ENCODE results near the gene PCID2.

PCID2 gene

GRCh38 chr13:113182046-113182445, 26.4 kb downstream of the PCID2 start:
- no peak overlapping the region for H3K4me2 ChIP-seq (ENCODE audit: low read length)

GRCh38 chr13:113179374-113180230, 28.9 kb downstream of the PCID2 start:
- Histone ChIP-seq H3K27me3 (ENCODE audit: control insufficient read depth, low read length) (no peaks in the 10 kb centered on the region), H4K20me1 (ENCODE audit: control insufficient read depth, insufficient read depth, low read depth, low read length) (no peaks in the 10 kb centered on the region), H3K9me2 (replicated peaks; ENCODE audit: control insufficient read depth, low read length) (no peaks in the 10 kb centered on the region), H3F3A (ENCODE audit: control insufficient read depth, insufficient read depth) (no peaks in the 10 kb centered on the region), H3K27ac (ENCODE audit: low read depth, low read length) (no peak overlapping the region), H3K79me2 (ENCODE audit: control insufficient read depth, low read length) (no peaks in the 10 kb centered on the region), H3K4me2 (ENCODE audit: low read length) (no peak overlapping the region), H3K4me3 (ENCODE audit: low read length) (no peak overlapping the region), H3K4me1 (ENCODE audit: control insufficient read depth, low read length) (no peaks in the 10 kb centered on the region), H3K36me3 (ENCODE audit: control insufficient read depth, low read length) (peaks cover 89% of the 10 kb centered on the region), H3K9me3 (ENCODE audit: control insufficient read depth, insufficient read depth, low read length) (no peaks in the 10 kb centered on the region)
- TF ChIP-seq EZH2phosphoT487 (IDR thresholded peaks at IDR 0.05; ENCODE audit: borderline replicate concordance, low read length) (no peak), CTCF (IDR thresholded peaks at IDR 0.05; ENCODE audit: low read depth, low read length, poor library complexity, severe bottlenecking) (no peak)

More at GRCh38 chr13:113182046-113182445, 26.4 kb downstream of the PCID2 start:
- Histone ChIP-seq H3K27me3 (ENCODE audit: control insufficient read depth, low read length) (no peaks in the 10 kb centered on the region), H3F3A (ENCODE audit: control insufficient read depth, insufficient read depth) (no peaks in the 10 kb centered on the region), H3K36me3 (ENCODE audit: control insufficient read depth, low read length) (peaks cover 87% of the 10 kb centered on the region), H4K20me1 (ENCODE audit: control insufficient read depth, insufficient read depth, low read depth, low read length) (no peaks in the 10 kb centered on the region), H3K9me3 (ENCODE audit: control insufficient read depth, insufficient read depth, low read length) (no peaks in the 10 kb centered on the region), H3K27ac (ENCODE audit: low read depth, low read length) (no peak overlapping the region), H3K4me1 (ENCODE audit: control insufficient read depth, low read length) (no peaks in the 10 kb centered on the region), H3K4me3 (ENCODE audit: low read length) (no peak overlapping the region), H3K79me2 (ENCODE audit: control insufficient read depth, low read length) (peaks cover 8% of the 10 kb centered on the region), H3K9me2 (replicated peaks; ENCODE audit: control insufficient read depth, low read length) (no peaks in the 10 kb centered on the region)
- TF ChIP-seq CTCF (IDR thresholded peaks at IDR 0.05; ENCODE audit: low read depth, low read length, poor library complexity, severe bottlenecking) (no peak), EZH2phosphoT487 (IDR thresholded peaks at IDR 0.05; ENCODE audit: borderline replicate concordance, low read length) (no peak)

- no peak overlapping the region for H3K4me2 ChIP-seq (ENCODE audit: low read length)
- H3K36me3 ChIP-seq (ENCODE audit: control insufficient read depth, low read length): peaks cover 85% of the 10 kb centered on the region
- H3F3A ChIP-seq (ENCODE audit: control insufficient read depth, insufficient read depth): no peaks in the 10 kb centered on the region
Observed at GRCh38 chr13:113178896-113179167, 29.6 kb downstream of the PCID2 start.

More at GRCh38 chr13:113178896-113179167, 29.6 kb downstream of the PCID2 start:
- no peaks in the 10 kb centered on the region for H4K20me1 ChIP-seq (ENCODE audit: control insufficient read depth, insufficient read depth, low read depth, low read length)
- no peak overlapping the region for H3K4me3 ChIP-seq (ENCODE audit: low read length)
- no peaks in the 10 kb centered on the region for H3K9me3 ChIP-seq (ENCODE audit: control insufficient read depth, insufficient read depth, low read length)
- no peaks in the 10 kb centered on the region for H3K9me2 ChIP-seq (replicated peaks; ENCODE audit: control insufficient read depth, low read length)
- no peak overlapping the region for H3K27ac ChIP-seq (ENCODE audit: low read depth, low read length)
- no peaks in the 10 kb centered on the region for H3K4me1 ChIP-seq (ENCODE audit: control insufficient read depth, low read length)
- no peaks in the 10 kb centered on the region for H3K27me3 ChIP-seq (ENCODE audit: control insufficient read depth, low read length)
- no peaks in the 10 kb centered on the region for H3K79me2 ChIP-seq (ENCODE audit: control insufficient read depth, low read length)
- TF ChIP-seq EZH2phosphoT487 (IDR thresholded peaks at IDR 0.05; ENCODE audit: borderline replicate concordance, low read length) (no peak), CTCF (IDR thresholded peaks at IDR 0.05; ENCODE audit: low read depth, low read length, poor library complexity, severe bottlenecking) (no peak)

Data from DOHH2 (cell line).